GM19023 (cell line): Measurements from ENCODE around the gene SOX10.
"Not testable (repeated sequence)": the region's sequence is repeated elsewhere in the genome, so short reads cannot be mapped to it uniquely, and the experiment has no call there.

ENCODE experiments used
- ATAC-seq: cut with Tn5 transposase; IDR thresholded peaks from one replicate; pipeline ENCODE4 v1.9.1; 2021; ENCODE audit warnings: mild to moderate bottlenecking, moderate library complexity; ENCODE audit not compliant: unreplicated experiment

SOX10 gene

DNA sequence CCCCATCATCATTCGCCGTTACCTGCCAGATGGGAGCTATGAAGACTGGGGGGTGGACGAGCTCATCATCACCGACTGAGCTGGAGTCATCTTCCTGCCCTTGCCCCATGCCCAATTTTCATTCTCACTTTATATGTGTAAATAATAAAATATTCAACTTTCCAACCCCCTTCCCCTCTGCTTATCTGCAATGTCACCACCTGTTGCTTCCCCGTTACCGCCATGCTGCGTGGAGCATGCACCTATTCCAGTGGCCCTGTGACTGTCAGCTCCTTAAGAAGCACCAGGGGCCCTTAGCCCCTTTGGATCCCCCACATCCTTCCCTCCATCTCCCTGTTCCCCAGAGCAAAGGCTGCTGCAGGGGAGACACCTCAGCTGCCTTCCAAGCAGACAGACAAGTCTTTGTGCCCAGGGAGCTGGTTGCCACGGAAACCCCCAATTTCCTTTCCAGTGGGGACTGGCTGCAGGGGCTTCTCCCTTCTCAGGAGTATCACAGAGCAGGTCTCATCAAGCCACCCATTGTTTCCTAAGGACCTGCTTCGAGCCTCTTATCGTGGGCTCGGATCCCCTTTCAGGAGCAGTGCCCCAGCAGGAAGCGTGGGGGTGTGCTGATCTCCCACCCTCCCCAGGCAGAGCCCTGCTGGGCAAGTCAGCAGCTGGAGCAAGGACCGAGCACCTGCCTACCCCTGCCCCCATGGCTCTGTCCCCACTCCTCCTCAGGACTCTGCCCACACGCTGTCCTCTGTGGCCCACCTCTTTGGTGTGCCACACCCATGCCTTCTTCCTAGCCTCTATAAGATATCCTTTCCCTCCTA lies 16.5 kb downstream of the SOX10 start:
- ATAC-seq, result no peak

DNA sequence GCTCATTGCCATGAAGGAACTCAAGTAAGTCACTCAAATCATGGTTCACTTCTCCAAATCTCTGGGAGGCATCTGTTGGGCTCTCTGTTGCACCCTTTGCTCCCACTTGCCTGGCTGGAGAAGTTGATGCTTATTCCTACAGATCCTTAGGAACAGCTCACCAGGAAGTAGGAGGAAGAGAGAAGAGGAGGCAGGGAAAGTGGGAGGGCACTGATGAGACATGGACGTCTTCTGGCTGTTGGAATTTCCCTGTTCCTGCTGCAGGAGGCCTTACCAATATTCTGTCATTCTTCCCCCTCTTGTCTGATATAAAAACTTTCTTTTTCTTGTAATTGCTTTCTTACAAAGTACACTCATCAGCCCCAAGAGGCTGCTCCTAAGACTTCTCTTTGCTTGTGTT lies 17.2 kb downstream of the SOX10 start:
- no peak for ATAC-seq

GRCh38 chr22:37965940-37966664 lies 18.3 kb downstream of the SOX10 start:
- no peak for ATAC-seq

DNA sequence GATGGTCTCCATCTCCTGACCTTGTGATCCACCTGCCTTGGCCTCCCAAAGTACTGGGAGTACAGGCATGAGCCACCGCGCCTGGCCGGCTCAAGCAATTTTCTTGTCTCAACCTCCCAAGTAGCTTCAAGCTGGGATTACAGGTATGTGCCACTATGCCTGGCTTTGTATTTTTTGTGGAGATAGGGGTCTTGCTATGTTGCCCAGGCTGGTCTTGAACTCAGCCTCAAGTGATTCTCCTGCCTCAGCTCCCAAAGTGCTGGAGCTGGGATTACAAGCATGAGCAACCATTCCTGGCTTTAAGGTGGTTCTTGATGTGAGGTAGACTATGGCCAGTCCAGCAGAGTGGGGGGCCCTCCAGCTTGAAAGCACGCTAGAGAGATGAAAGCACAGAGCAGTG lies 23.3 kb downstream of the SOX10 start:
- no peak for ATAC-seq

- no peak for ATAC-seq
Measured at GRCh38 chr22:37959231-37959825, 25.0 kb downstream of the SOX10 start.

GRCh38 chr22:37957232-37957631 lies 27.1 kb downstream of the SOX10 start:
- no peak for ATAC-seq

GRCh38 chr22:37955825-37956397 lies 28.4 kb downstream of the SOX10 start:
- ATAC-seq, result not testable (repeated sequence)

- no peak for ATAC-seq
Measured at GRCh38 chr22:37954686-37955085, 29.7 kb downstream of the SOX10 start.

- peak; percentile 80 for ATAC-seq
Measured at GRCh38 chr22:37953437-37954179, 30.7 kb downstream of the SOX10 start, which contains the start of the genes C22orf23 and POLR2F. Gene C22orf23, minus strand, starts transcription at chr22:37953601. Its CDS starts 452 bp downstream, at chr22:37953149. Gene POLR2F, plus strand, starts transcription at chr22:37953699. Its CDS starts 89 bp downstream, at chr22:37953788.

DNA sequence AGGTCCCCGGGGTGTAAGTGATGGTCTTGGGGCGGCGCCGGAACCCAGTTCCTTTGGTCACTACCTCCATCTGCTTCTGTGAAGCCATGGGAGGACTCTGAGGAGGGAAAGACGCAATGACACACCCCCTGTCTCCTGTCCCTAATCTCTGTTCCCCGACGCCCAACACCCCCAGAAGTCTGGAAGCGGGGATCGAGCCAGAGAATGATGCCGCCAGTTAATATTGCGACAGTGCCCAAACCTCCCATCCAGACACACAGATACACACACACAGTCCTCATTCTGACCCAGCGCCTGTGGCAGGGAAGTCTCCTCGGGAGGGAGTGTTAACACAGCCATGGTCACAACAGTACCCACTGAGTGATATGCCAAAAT lies 31.3 kb downstream of the SOX10 start:
- ATAC-seq, result no peak

DNA sequence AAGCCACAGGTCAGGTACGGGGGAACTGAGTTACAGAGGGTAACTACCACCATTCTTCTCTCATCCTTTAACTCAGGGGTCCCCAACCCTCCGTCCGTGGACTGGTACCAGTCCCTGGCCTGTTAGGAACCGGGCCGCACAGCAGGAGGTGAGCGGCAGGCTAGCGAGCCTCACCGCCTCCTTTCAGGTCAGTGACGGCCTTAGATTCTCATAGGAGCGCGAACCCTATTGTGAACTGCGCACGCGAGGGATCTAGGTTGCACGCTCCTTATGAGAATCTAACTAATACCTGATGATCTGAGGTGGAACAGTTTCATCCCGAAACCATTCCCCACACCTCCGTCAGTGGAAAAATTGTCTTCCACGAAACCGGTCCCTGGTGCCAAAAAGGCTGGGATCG lies 31.7 kb downstream of the SOX10 start:
- not testable (repeated sequence) for ATAC-seq

- ATAC-seq, result no peak
Measured at GRCh38 chr22:37951305-37951704, 33.0 kb downstream of the SOX10 start.

- ATAC-seq, result not testable (repeated sequence)
Measured at GRCh38 chr22:37947142-37947795, 37.1 kb downstream of the SOX10 start.

DNA sequence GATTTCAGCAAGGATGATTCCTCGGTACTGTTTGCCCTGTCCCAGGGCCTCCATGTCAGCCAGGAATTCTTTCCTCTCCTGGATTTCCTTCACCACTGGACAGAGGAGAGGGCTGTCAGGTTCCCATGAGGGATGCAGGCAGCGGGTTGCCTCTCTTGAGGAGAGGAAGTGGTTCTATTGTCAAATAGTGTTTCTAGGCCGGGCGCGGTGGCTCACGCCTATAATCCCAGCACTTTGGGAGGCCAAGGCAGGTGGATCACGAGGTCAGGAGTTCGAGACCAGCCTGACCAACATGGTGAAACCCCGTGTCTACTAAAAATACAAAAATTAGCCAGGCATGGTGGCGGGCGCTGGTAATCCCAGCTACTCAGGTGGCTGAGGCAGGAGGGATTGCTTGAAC lies 39.9 kb downstream of the SOX10 start:
- not testable (repeated sequence) for ATAC-seq

DNA sequence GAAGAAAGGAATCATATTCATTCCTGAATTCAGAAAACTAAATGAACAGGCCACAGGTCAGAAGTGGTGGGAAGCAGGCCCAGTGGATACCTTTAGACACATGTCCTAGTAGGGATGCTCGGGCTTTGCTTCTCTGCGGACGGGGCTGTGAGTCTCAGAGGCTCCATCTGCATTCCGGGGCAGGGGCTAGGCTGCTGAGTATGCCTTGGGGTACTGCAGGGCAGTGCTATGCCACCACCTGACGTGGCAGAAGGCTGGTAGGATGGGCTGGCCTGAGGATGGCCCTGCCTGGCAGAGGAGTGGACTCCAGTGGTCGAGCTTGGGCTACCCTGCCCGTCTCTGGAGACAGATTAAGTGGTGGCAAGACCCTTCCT lies 40.5 kb downstream of the SOX10 start:
- no peak for ATAC-seq

GRCh38 chr22:37943136-37943824 lies 41.1 kb downstream of the SOX10 start:
- no peak for ATAC-seq

- ATAC-seq, result no peak
Measured at GRCh38 chr22:37942133-37942532, 42.2 kb downstream of the SOX10 start.

DNA sequence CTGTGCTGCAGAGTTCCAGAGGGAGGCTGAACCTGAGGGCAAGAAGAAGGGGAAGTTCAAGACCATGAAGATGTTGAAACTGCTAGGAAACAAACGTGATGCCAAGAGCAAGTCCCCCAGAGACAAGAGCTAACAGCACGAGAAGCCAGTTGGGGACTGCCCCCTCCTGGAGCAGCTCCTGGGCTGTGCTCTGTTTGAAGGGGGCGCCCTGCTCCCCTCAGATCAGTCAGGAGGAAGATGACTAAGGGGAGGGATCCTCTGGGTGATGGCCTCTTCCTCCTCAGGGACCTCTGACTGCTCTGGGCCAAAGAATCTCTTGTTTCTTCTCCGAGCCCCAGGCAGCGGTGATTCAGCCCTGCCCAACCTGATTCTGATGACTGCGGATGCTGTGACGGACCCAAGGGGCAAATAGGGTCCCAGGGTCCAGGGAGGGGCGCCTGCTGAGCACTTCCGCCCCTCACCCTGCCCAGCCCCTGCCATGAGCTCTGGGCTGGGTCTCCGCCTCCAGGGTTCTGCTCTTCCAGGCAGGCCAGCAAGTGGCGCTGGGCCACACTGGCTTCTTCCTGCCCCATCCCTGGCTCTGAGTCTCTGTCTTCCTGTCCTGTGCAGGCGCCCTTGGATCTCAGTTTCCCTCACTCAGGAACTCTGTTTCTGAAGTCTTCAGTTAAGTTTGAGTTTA lies 43.5 kb downstream of the SOX10 start:
- ATAC-seq, result no peak
